Daoy (cell line): ENCODE results near the gene AGAP4. TPM values are rescaled to one million over a fixed set of nuclear protein-coding genes. Genes with fewer than 3 reads are reported as not detected.
"Not testable (repeated sequence)": the region's sequence is repeated elsewhere in the genome, so short reads cannot be mapped to it uniquely, and the experiment has no call there.

ENCODE experiments used
- DNase-seq: peaks from one replicate; pipeline ENCODE4 v3.0.0-alpha.2; 2015; ENCODE audit warnings: low read depth
- total RNA-seq: library from RNA; depleted of rRNA; stranded (reverse); fragments of >200 nt; shearing (Covaris generic); gene quantifications from 2 replicates; pipeline ENCODE4 v1.2.3, GENCODE V29; 2014; rRNA removed

AGAP4 gene
- 3.2 and 3.6 TPM in 2 replicates for total RNA-seq

DNA sequence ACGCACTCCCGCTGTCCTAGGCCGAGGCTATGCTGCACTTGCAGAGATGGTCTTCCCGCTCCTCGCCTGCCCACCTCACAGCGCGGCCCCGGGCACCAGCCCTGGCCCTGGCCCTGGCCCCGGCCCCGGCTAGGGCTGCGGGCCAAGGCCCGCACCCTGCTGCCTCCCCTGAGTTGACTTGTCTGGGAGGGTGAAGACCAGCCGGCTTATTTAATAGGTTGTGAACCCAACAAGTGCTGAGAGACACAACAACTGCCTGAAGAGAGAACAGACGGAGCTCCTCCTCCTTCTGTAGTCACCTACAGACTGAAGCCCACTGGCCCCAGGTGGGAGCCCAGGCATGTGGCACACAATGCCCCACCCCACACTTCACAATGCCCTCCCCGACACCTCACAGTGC, at the start of gene AGAP4:
AGAP4 (minus strand) TSS at position 101 of the 400 bp plus-strand sequence. CDS start 153 bp downstream, outside the sequence.
- not testable (repeated sequence) for DNase-seq

GRCh38 chr10:45890721-45891120, 43.4 kb upstream of the AGAP4 start:
- not testable (repeated sequence) for DNase-seq

GRCh38 chr10:45889539-45890230, 42.4 kb upstream of the AGAP4 start:
- not testable (repeated sequence) for DNase-seq

- not testable (repeated sequence) for DNase-seq
Observed at GRCh38 chr10:45882880-45883279, 35.6 kb upstream of the AGAP4 start.

GRCh38 chr10:45865404-45865803, 18.1 kb upstream of the AGAP4 start:
- not testable (repeated sequence) for DNase-seq

DNA sequence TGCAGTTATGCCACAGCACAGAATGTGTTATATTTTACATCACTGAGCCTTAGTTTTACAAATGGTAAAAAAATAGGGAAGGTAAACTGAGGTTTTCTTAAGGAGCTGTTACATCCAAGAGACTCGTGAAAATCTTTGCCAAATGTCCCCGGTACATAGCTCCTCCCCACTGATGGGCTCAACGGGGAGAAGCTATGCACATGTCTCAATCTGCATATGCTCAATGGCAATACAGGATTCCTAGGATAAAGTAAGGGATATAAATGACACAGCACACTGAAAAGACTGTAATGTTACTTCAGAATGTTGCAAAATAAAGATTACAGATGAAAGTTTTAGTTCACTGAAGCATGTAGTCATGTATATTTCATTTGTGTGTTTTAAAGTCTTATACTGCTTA, 17.0 kb upstream of the AGAP4 start:
- not testable (repeated sequence) for DNase-seq

DNA sequence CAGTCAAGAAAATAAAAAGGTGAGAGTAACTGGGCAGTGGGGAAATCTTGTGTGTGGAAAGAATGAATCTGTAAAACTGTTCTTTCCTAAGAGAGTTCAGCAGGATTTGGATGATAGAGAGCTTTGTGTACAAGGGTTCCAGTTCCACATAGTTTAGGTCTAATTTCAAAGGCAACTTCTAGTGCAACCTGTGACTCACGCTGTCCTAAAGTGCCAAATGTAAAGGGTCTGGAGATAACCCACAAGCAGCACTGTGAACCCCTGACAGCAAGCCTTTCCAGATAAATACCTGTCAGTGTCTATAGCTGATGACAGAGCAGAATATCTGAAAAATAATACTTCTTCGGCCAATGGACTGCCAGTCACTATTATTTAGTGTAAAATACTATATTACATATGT, 16.3 kb upstream of the AGAP4 start:
- DNase-seq, result not testable (repeated sequence)

DNA sequence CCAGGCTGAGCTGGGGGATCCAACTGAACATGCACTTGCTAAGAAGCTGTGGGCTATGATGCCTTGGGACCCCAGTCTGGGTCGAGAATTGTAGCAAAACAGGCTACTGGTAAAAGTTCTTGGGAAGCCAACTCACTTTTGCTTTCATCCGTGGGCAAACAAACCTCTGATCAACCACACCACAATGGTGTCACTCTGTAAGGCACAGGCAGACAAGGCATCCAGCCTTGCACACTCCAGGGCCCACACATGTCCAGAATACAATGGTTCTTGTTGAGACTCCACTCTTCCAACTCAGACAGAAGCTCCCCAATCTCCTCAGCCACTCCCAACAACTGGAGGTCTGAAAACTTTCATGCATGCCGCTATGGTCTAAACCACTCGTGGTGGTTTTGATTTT, 10.6 kb upstream of the AGAP4 start:
- not testable (repeated sequence) for DNase-seq

DNA sequence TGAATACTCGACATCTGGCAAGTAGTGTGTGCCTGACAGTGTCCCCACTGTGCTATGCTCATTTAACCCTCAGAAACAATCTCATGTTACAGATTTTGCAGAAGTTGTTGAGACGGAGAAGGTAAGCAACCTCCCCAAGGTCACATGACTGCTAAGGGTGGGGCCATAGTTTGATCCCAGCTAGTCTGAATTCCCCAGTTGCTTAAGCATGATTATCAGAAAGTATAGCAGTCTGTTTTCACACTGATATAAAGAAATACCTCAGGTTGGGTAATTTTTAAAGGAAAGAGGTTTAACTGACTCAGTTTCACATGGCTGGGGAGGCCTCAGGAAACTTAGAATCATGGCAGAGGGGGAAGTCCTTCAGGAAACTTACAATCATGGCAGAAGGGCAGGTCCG, 1.2 kb upstream of the AGAP4 start:
- DNase-seq, result not testable (repeated sequence)

GRCh38 chr10:45822918-45823317, 24.4 kb downstream of the AGAP4 start:
- DNase-seq, result not testable (repeated sequence)

DNA sequence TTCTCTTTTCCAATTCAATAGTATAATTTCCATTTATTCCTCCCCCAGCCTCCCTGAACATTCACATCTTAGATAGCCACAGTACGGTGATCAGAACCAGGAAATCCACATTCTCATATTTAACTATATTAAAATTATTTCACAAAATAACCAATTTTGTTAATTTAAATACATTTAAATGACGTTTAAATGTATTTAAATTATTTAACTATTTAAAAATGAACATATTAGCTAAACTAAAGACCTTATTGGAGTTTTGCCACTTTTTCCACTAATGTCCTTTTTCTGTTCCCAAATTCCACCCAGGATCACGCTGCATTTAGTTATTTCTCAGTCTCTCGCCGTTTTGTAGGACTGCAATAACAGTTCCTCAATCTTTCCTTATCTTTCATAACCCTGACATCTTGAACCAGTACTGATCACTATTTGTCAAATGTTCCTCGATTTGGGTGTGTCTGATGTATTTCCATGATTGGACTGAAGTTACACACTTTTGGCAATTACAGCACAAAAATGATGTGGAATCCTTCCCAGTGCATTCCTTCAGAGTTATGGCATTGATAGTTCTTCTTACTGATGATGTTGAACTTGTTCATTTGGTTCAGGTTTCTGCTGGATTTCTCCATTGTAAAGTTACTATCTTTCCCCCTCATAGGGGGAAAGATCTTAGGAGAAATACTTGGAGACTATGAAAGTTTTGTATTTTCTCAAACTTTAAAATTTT, 27.0 kb downstream of the AGAP4 start:
- DNase-seq, result not testable (repeated sequence)

- DNase-seq, result no peak
Observed at GRCh38 chr10:45819552-45819951, 27.7 kb downstream of the AGAP4 start.

- DNase-seq, result no peak
Observed at GRCh38 chr10:45817912-45818311, 29.4 kb downstream of the AGAP4 start.

DNA sequence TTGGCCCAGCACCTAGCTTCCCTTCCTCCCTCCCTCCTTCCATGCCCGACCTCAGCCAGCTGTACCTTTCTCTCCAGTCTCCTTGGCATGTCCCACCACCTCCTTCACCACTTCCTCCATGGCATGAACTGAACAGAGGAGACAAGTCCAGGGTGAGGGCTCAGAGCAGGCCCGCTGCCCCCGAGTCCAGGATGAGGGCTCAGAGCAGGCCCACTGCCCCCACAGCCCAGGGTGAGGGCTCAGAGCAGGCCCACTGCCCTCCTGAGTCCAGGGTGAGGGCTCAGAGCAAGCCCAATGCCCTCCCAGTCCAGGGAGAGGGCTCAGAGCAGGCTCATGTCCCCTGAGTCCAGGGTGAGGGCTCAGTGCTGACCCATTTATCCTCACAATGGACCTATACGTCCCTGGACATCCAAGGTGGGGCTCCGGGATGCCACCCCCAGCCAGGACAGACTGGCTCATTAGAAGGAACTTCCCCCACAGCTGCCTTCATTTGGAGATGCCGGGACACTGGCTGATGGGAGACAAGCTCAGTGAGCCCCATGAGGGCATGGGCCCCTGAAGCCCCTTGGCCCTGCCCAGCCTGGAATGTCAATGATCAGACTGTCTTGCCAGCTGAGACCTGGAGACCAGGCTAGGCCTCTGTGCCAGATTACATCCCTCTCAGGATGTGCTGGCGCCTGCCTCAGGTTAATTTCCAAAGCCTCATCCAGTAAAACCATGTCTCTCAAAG, 30.0 kb downstream of the AGAP4 start:
- no peak for DNase-seq

DNA sequence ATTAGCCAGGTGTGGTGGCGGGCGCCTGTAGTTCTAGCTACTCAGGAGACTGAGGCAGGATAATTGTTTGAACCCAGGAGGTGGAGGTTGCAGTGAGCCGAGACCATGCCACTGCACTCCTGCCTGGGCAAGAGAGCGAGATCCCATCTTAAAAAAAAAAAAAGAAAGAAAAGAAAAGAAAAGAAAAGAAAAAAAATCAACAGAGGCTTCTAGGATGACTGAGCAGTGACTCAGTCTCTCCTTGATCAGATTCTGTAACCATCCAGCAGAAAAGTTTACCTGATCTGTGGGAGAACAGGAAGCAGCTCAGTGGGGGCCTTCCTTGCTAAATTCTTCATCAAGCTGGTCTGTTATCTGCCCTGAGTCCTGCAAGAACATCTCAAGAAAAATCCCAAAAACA, 33.2 kb downstream of the AGAP4 start:
- DNase-seq, result peak; percentile 26

GRCh38 chr10:45812959-45813358, 34.3 kb downstream of the AGAP4 start:
- DNase-seq, result not testable (repeated sequence)

DNA sequence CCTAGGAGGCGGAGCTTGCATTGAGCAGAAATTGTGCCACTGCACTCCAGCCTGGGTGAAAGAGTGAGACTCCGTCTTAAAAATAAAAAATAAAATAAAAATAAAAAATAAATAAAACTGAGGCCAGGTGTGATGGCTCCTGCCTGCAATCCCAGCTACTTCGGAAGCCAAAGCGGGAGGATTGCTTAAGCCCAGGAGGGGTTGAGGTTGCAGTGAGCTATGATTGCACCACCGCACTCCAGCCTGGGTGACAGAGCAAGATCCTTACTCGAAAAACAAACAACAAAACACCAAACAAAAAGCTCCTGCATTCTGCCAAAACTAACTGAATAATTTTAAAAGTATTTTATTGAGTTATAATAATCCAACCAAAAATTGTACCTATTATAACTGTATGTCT, 36.2 kb downstream of the AGAP4 start:
- no peak for DNase-seq

DNA sequence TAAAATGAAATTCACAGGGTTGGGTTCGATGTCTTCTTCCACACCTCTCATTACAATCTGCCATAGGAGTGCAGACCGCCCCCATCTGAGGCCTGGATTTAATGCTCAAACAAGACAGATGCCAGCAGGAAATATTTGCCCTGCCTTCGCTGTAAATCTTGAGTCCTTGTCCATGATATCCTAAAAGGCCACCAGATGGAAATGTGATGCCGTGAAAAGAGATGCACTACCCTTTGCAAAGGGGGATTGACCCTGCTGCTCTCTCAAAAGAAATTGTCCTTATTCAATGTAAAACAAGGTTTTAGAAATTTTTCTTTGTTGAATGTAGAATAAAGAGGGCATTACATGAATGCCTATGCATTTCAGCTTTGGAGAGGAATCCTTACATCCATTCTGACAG, 37.5 kb downstream of the AGAP4 start:
- no peak for DNase-seq

GRCh38 chr10:45804996-45805395, 42.3 kb downstream of the AGAP4 start:
- DNase-seq, result not testable (repeated sequence)

DNA sequence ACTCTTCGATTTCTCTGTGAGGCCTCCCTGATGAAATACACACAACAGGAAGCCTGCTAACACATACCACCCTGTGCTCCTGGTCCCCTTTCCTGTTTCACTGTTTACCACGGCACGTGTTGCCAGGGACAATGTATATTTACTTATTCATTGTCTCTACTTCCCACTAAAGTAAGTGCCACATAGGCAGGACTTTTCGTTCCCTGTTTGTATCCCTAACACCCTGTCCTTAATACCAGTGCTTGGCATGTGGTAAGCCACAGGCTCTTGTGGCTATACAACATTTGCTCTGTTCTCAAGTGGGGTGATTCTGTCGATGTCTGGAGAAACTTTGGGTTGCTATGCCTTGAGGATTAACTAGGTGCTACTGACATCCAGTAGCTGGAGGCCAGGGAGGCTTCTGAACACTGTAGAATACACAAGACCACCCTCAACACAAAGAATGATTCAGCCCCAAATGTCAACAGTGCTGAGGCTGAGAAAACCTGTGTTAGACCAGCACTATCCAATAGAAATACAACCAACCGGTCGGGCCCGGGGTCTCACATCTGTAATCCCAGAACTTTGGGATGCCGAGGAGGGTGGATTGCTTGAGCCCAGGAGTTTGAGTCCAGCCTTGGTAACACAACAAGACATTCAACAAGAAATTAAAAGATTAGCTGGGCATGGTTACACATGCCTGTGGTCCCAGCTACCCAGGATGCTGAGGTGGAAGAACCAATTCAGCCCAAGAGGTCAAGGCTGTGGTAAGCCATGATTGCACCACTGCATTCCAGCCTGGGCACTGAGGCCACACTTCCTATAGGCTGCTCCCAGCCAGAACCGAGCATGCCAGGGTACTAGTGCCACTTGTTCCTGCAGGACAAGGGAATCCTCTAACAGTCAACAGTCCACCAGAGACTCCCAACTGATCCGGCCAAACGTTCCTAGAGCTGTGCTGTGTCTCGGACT, 44.0 kb downstream of the AGAP4 start:
- DNase-seq, result peak; percentile 61

DNA sequence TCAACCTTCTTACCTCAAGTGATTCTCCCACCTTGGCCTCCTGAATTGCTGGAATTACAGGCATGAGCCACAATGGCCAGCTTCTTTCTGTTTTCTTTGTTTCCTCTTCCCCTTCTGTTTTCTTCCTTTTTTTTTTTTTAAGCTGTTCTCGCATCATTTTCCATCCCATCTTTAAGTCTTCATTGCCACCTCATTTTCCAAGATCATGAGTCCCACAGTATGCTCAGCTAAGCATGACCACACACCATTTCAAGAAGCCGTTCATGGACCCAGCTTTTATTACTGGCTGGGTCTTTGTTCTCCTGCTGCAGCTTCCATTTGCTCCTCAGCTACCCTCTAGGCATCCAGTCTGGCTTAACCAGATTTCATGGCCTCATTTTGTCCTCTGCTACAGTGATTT, 52.5 kb downstream of the AGAP4 start:
- not testable (repeated sequence) for DNase-seq
